Stomach (tissue), 9 donors: ENCODE results near the gene KRT13. TPM values are rescaled to one million over a fixed set of nuclear protein-coding genes. Genes with fewer than 3 reads are reported as not detected.
A peak's percentile ranks its signal among the peaks of the same experiment; 100 is the strongest.

Source experiments
- DNase-seq, 2 donors: peaks; one replicate each; pipeline versions ENCODE4 v3.0.0 to v3.0.0-alpha.2; 2013 to 2019
- H3K27ac ChIP-seq, 5 donors: fragments of 200-600 bp in 4 of 5; sonication (generic) in 4 of 5; one replicate each; pipeline ENCODE4 v1.5.1; 2013 to 2019; ENCODE audit warnings: mild to moderate bottlenecking in 1 of 5, moderate library complexity in 1 of 5
- H3K27me3 ChIP-seq, 3 donors: fragments of 200-600 bp; sonication (generic); one replicate each; pipeline ENCODE4 v1.5.1; 2017 to 2019; ENCODE audit warnings: mixed run types in 1 of 3
- H3K36me3 ChIP-seq, 4 donors: fragments of 200-600 bp; sonication (generic); 1 replicate in 3 of 4; 2 replicates in 1 of 4; pipeline ENCODE4 v1.5.1; 2016 to 2019
- H3K4me1 ChIP-seq, 4 donors: fragments of 200-600 bp; sonication (generic); one replicate each; pipeline ENCODE4 v1.5.1; 2016 to 2019
- H3K4me3 ChIP-seq, 4 donors: fragments of 200-600 bp; sonication (generic) in 3 of 4; one replicate each; pipeline ENCODE4 v1.5.1; 2016 to 2019; ENCODE audit warnings: mild to moderate bottlenecking in 1 of 4
- H3K9me3 ChIP-seq, 4 donors: fragments of 200-600 bp; sonication (generic); one replicate each; pipeline ENCODE4 v1.5.1; 2016 to 2019
- CTCF ChIP-seq, 7 experiments: fragments of 450-650 bp in 4 of 7; fragments of 200-600 bp in 3 of 7; sonication (generic) in 3 of 7; IDR thresholded peaks; one replicate each; pipeline ENCODE4 v1.5.1; 2016 to 2019; ENCODE audit warnings: antibody characterized with exemption in 7 of 7, control low read depth in 2 of 7, mild to moderate bottlenecking in 1 of 7
- EP300 ChIP-seq: sonication (generic); formaldehyde crosslinking; IDR thresholded peaks from one replicate; pipeline ENCODE4 v1.6.1; 2017; ENCODE audit warnings: antibody characterized with exemption
- POLR2A ChIP-seq, 4 donors: fragments of 450-650 bp; IDR thresholded peaks; one replicate each; pipeline ENCODE4 v1.6.1; 2016; ENCODE audit warnings: antibody characterized with exemption in 4 of 4, control low read depth in 2 of 4, mild to moderate bottlenecking in 1 of 4, moderate library complexity in 1 of 4
- POLR2AphosphoS5 ChIP-seq, 3 donors: sonication (generic); formaldehyde crosslinking; IDR thresholded peaks; one replicate each; pipeline ENCODE4 v1.6.1; 2016; ENCODE audit warnings: antibody characterized with exemption in 3 of 3
- WGBS, 5 donors: extraction: QIAGEN DNeasy Blood & Tissue Kit in 3 of 5; methylation state at CpG; one replicate each; pipeline versions ENCODE4 v1.1.5 to v1.1.7; 2013 to 2018; 5-methylcytosine and 5-hydroxymethylcytosine counted together
- intact Hi-C: fragments of 100-400 bp; cut with DNase I; formaldehyde crosslinking; loops from one replicate; pipeline ENCODE4 v1.15.1; 2023; ENCODE audit warnings: low total_unique reads
- polyA plus RNA-seq, 3 donors: library from polyadenylated mRNA; stranded (reverse); fragments of 200-250 nt; gene quantifications; one replicate each; pipeline ENCODE4 v1.2.3, GENCODE V29; 2013
- total RNA-seq, 5 donors: library from RNA; depleted of rRNA; stranded (reverse); fragments of >200 nt; gene quantifications; one replicate each; pipeline versions ENCODE4 v1.1.0 to v1.2.3, GENCODE V29; 2014 to 2016
- donor health status: healthy with polysubstance abuse.
- donor health status: Bipolar disorder and iron deficiency.
- donor health status: healthy.

Gene KRT13
- total and polyA plus RNA-seq, 8 donors = 1.1 to 12,460 (median 16.2) TPM; not detected in 1

- intact Hi-C loops = no loop called here
- Histone ChIP-seq H3K36me3 (no peaks in the 10 kb centered on the region), H3K27me3 (no peaks in the 10 kb centered on the region), H3K4me3 (no peak overlapping the region), H3K9me3 (peaks cover 0 to 15% (median 5%) of the 10 kb centered on the region in 4 donors), H3K27ac (no peak overlapping the region), H3K4me1 (peaks cover 0 to 11% (median 3%) of the 10 kb centered on the region in 4 donors)
- no peak for TF ChIP-seq CTCF (IDR thresholded peaks at IDR 0.05)
- no peak for TF ChIP-seq POLR2A (IDR thresholded peaks at IDR 0.05)
- no peak for TF ChIP-seq EP300
- TF ChIP-seq POLR2AphosphoS5 (IDR thresholded peaks at IDR 0.05) = no peak
- peak in 1 of 2 donors; percentile 26 for DNase-seq
- 64 to 84% (median 73%) methylated on average over 4 of the region's 4 CpGs for WGBS, 5 donors
Measured at GRCh38 chr17:41467561-41467960, 37.9 kb downstream of the KRT13 start.

GRCh38 chr17:41466988-41467387, 38.4 kb downstream of the KRT13 start, which contains the start of gene KRT32:
Gene KRT32 (minus strand): TSS chr17:41467386. CDS start chr17:41467325, 61 bp downstream.
- H3K27ac ChIP-seq = no peak within 1 kb of the TSS
- DNase-seq = no peak
- H3K9me3 ChIP-seq = peaks cover 0 to 12% (median 4%) of the 10 kb centered on the region in 4 donors
- 89 to 96% (median 93%) methylated on average over 8 to 14 of the region's 14 CpGs for WGBS, 5 donors
- no peak within 1 kb of the TSS for H3K4me3 ChIP-seq
- intact Hi-C loops = no loop called here
- H3K4me1 ChIP-seq = peaks cover 0 to 11% (median 3%) of the 10 kb centered on the region in 4 donors
- TF ChIP-seq POLR2AphosphoS5 (IDR thresholded peaks at IDR 0.05) = no peak
- TF ChIP-seq EP300 = no peak
- TF ChIP-seq CTCF (IDR thresholded peaks at IDR 0.05) = no peak
- no peak for TF ChIP-seq POLR2A (IDR thresholded peaks at IDR 0.05)
- no peaks in the 10 kb centered on the region for H3K27me3 ChIP-seq
- H3K36me3 ChIP-seq = no peaks in the 10 kb centered on the region

GRCh38 chr17:41464682-41465081, 40.7 kb downstream of the KRT13 start:
- Histone ChIP-seq H3K4me1 (peaks cover 0 to 11% (median 3%) of the 10 kb centered on the region in 4 donors), H3K27me3 (no peaks in the 10 kb centered on the region), H3K36me3 (no peaks in the 10 kb centered on the region), H3K9me3 (peaks cover 0 to 10% (median 0%) of the 10 kb centered on the region in 4 donors), H3K4me3 (no peak overlapping the region), H3K27ac (no peak overlapping the region)
- TF ChIP-seq POLR2AphosphoS5 (IDR thresholded peaks at IDR 0.05) (peak in 2 of 3 donors; percentile 66 to 72), EP300 (no peak), POLR2A (IDR thresholded peaks at IDR 0.05) (no peak)
- intact Hi-C loops = no loop called here
- DNase-seq = peak; percentile 59 to 64
- WGBS, 5 donors = 12 to 25% (median 21%) methylated on average over 6 of the region's 6 CpGs

GRCh38 chr17:41464173-41464572, 41.2 kb downstream of the KRT13 start:
- TF ChIP-seq POLR2A (IDR thresholded peaks at IDR 0.05) (no peak), CTCF (IDR thresholded peaks at IDR 0.05) (no peak), EP300 (no peak), POLR2AphosphoS5 (IDR thresholded peaks at IDR 0.05) (no peak)
- Histone ChIP-seq H3K27me3 (no peaks in the 10 kb centered on the region), H3K4me1 (peaks cover 0 to 11% (median 3%) of the 10 kb centered on the region in 4 donors), H3K9me3 (peaks cover 0 to 10% (median 0%) of the 10 kb centered on the region in 4 donors), H3K36me3 (no peaks in the 10 kb centered on the region), H3K27ac (no peak overlapping the region), H3K4me3 (no peak overlapping the region)
- 88 to 96% (median 91%) methylated on average over 11 of the region's 11 CpGs for WGBS, 5 donors
- no peak for DNase-seq
- intact Hi-C loops = no loop called here

GRCh38 chr17:41463746-41464145, 41.7 kb downstream of the KRT13 start:
- H3K36me3 ChIP-seq = no peaks in the 10 kb centered on the region
- no peak for TF ChIP-seq EP300
- TF ChIP-seq POLR2AphosphoS5 (IDR thresholded peaks at IDR 0.05) = no peak
- no peak for TF ChIP-seq POLR2A (IDR thresholded peaks at IDR 0.05)
- no peak for TF ChIP-seq CTCF (IDR thresholded peaks at IDR 0.05)
- no peak overlapping the region for H3K27ac ChIP-seq
- no peak overlapping the region for H3K4me3 ChIP-seq
- WGBS, 5 donors = 93 to 95% (median 94%) methylated on average over 8 of the region's 8 CpGs
- peaks cover 0 to 11% (median 3%) of the 10 kb centered on the region in 4 donors for H3K4me1 ChIP-seq
- intact Hi-C loops = no loop called here
- no peaks in the 10 kb centered on the region for H3K27me3 ChIP-seq
- no peak for DNase-seq
- H3K9me3 ChIP-seq = peaks cover 0 to 10% (median 0%) of the 10 kb centered on the region in 4 donors
